HepG2 (cell line): ENCODE results near the gene KCNQ1OT1. TPM values are rescaled to one million over a fixed set of nuclear protein-coding genes. Genes with fewer than 3 reads are reported as not detected.

ENCODE experiments used
- GTF3A ChIP-seq: sonication (generic); formaldehyde crosslinking; conservative IDR thresholded peaks from 2 replicates; pipeline ENCODE4 v1.4.0; 2020; ENCODE audit warnings: mild to moderate bottlenecking, missing genetic modification reagents
- HNRNPLL ChIP-seq: fragments of 200-400 bp; formaldehyde crosslinking; IDR thresholded peaks from 2 replicates; pipeline ENCODE4 v1.6.1; 2017; ENCODE audit warnings: mild to moderate bottlenecking, low read depth, low read length; ENCODE audit not compliant: poor library complexity, severe bottlenecking
- MZF1 ChIP-seq: sonication (generic); formaldehyde crosslinking; IDR thresholded peaks from 2 replicates; pipeline ENCODE4 v1.8.1; 2023; ENCODE audit warnings: mild to moderate bottlenecking, missing genetic modification reagents, borderline replicate concordance
- ZNF574 ChIP-seq: sonication (generic); formaldehyde crosslinking; IDR thresholded peaks from 2 replicates; pipeline ENCODE4 v1.4.0; 2020; ENCODE audit warnings: missing genetic modification reagents
- ZNF7 ChIP-seq: IDR thresholded peaks from 2 replicates; pipeline ENCODE4 v1.6.1; 2016; ENCODE audit warnings: missing biosample characterization, missing genetic modification reagents
- ZNF704 ChIP-seq: sonication (generic); formaldehyde crosslinking; IDR thresholded peaks from 2 replicates; pipeline ENCODE4 v1.8.1; 2023; ENCODE audit warnings: mild to moderate bottlenecking, inconsistent platforms, moderate library complexity, missing genetic modification reagents, borderline replicate concordance
- polyA plus RNA-seq, 8 experiments: library from polyadenylated mRNA; depleted of rRNA in 3 of 8; stranded (reverse) in 7 of 8; unstranded in 1 of 8; fragments of >200 nt; fragmentation: Illumina TruSeq in 4 of 8; extraction: Trizol in 4 of 8; gene quantifications; 2 replicates each; pipeline versions ENCODE4 v1.2.1 to v1.2.3, GENCODE V29; 2011 to 2016; ENCODE audit warnings: low read depth in 4 of 8, missing spikeins in 1 of 8, mixed read lengths in 1 of 8; ENCODE audit not compliant: insufficient read depth in 1 of 8
- total RNA-seq, 5 experiments: library from RNA; depleted of rRNA; stranded (reverse); fragments of >200 nt; fragmentation: Illumina TruSeq; extraction: Trizol; gene quantifications; 2 replicates each; pipeline ENCODE4 v1.2.3, GENCODE V29; 2016; ENCODE audit warnings: low read depth in 1 of 5
- TF ChIP-seq, protein P1 (sequence below): sonication (generic); formaldehyde crosslinking; IDR thresholded peaks from 2 replicates; pipeline ENCODE4 v1.4.0; 2020; ENCODE audit warnings: missing genetic modification reagents
- TF ChIP-seq, protein P2 (sequence below): sonication (generic); formaldehyde crosslinking; IDR thresholded peaks from 2 replicates; pipeline ENCODE4 v1.8.1; 2022; ENCODE audit warnings: low read depth, mild to moderate bottlenecking, missing genetic modification reagents
- TF ChIP-seq, protein P3 (sequence below): IDR thresholded peaks from 2 replicates; pipeline ENCODE4 v1.6.1; 2016; ENCODE audit warnings: low read depth, control low read depth

Gene KCNQ1OT1
- total and polyA plus RNA-seq, 2 of the 13 experiments (the other 11 are each of a cell fraction or from before 2014, with no cell fraction given): 1.3 to 18.9 TPM

DNA sequence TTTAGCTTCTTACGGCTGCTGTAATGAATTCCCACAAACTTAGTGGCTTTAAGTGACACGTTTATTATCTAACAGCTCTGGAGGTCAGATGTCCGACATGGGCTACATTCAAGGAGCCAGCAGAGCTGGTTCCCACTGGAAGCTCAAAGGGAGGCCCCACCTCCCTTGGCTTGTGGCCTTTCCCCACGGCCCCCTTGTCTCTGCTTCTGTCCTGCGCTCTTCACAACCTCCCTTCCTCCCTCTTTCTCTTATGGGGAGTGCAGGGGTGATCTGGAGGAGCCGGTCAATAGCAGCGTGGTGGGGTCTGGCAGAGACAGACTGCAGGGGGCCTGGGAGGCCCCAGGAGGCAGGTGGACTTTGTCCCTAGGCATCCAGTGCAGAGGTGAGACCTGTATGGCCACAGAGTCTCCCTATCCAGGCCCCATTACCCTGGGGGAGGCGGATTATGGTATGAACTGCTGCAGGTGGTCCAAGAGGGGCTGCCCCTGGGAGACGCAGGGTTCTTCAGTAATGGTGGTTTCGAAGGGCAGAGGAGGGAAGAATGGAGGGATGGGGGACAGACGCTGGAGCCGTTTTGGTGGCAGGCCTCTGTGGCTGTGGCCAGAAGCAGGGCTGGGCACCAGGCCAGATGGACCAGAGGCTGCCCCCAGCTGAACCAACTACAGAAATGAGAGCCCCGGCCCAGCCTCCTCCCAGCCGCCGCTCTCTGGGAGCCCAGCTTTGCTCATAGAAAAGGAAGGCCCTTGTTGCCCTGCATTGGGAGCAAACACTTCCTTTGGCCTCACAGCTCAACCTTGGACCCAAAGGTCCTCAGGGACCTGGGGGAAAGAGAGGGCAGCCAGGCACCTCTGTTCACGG is 30.7 kb upstream of the KCNQ1OT1 start (continued):
- TF ChIP-seq, protein P1, sequence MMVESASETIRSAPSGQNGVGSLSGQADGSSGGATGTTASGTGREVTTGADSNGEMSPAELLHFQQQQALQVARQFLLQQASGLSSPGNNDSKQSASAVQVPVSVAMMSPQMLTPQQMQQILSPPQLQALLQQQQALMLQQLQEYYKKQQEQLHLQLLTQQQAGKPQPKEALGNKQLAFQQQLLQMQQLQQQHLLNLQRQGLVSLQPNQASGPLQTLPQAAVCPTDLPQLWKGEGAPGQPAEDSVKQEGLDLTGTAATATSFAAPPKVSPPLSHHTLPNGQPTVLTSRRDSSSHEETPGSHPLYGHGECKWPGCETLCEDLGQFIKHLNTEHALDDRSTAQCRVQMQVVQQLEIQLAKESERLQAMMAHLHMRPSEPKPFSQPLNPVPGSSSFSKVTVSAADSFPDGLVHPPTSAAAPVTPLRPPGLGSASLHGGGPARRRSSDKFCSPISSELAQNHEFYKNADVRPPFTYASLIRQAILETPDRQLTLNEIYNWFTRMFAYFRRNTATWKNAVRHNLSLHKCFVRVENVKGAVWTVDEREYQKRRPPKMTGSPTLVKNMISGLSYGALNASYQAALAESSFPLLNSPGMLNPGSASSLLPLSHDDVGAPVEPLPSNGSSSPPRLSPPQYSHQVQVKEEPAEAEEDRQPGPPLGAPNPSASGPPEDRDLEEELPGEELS (CRISPR knock-in tag): no peak; the same call in 1 of the 2 replicates
- TF ChIP-seq GTF3A (CRISPR knock-in tag) (no peak), HNRNPLL (peak; percentile 35), MZF1 (CRISPR knock-in tag) (no peak), ZNF574 (CRISPR knock-in tag) (peak; percentile 46), ZNF7 (no peak), ZNF704 (no peak)
- TF ChIP-seq, protein P2, sequence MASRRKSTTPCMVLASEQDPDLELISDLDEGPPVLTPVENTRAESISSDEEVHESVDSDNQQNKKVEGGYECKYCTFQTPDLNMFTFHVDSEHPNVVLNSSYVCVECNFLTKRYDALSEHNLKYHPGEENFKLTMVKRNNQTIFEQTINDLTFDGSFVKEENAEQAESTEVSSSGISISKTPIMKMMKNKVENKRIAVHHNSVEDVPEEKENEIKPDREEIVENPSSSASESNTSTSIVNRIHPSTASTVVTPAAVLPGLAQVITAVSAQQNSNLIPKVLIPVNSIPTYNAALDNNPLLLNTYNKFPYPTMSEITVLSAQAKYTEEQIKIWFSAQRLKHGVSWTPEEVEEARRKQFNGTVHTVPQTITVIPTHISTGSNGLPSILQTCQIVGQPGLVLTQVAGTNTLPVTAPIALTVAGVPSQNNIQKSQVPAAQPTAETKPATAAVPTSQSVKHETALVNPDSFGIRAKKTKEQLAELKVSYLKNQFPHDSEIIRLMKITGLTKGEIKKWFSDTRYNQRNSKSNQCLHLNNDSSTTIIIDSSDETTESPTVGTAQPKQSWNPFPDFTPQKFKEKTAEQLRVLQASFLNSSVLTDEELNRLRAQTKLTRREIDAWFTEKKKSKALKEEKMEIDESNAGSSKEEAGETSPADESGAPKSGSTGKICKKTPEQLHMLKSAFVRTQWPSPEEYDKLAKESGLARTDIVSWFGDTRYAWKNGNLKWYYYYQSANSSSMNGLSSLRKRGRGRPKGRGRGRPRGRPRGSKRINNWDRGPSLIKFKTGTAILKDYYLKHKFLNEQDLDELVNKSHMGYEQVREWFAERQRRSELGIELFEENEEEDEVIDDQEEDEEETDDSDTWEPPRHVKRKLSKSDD (CRISPR knock-in tag): no peak
- TF ChIP-seq, protein P3, sequence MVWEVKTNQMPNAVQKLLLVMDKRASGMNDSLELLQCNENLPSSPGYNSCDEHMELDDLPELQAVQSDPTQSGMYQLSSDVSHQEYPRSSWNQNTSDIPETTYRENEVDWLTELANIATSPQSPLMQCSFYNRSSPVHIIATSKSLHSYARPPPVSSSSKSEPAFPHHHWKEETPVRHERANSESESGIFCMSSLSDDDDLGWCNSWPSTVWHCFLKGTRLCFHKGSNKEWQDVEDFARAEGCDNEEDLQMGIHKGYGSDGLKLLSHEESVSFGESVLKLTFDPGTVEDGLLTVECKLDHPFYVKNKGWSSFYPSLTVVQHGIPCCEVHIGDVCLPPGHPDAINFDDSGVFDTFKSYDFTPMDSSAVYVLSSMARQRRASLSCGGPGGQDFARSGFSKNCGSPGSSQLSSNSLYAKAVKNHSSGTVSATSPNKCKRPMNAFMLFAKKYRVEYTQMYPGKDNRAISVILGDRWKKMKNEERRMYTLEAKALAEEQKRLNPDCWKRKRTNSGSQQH (CRISPR knock-in tag): peak; percentile 66; the same call in 1 of the 2 replicates
